ENCODE results near the gene XCL2.

- TF ChIP-seq EGR1 (IDR thresholded peaks at IDR 0.05; ENCODE audit: low read depth in 2 of 2) = no peak
- TF ChIP-seq, protein P1, sequence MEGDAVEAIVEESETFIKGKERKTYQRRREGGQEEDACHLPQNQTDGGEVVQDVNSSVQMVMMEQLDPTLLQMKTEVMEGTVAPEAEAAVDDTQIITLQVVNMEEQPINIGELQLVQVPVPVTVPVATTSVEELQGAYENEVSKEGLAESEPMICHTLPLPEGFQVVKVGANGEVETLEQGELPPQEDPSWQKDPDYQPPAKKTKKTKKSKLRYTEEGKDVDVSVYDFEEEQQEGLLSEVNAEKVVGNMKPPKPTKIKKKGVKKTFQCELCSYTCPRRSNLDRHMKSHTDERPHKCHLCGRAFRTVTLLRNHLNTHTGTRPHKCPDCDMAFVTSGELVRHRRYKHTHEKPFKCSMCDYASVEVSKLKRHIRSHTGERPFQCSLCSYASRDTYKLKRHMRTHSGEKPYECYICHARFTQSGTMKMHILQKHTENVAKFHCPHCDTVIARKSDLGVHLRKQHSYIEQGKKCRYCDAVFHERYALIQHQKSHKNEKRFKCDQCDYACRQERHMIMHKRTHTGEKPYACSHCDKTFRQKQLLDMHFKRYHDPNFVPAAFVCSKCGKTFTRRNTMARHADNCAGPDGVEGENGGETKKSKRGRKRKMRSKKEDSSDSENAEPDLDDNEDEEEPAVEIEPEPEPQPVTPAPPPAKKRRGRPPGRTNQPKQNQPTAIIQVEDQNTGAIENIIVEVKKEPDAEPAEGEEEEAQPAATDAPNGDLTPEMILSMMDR (IDR thresholded peaks at IDR 0.05; ENCODE audit: low read depth, low read length, missing input control) = no peak
- TF ChIP-seq ATF3 (IDR thresholded peaks at IDR 0.05) = no peak
These were observed 33.7 kb downstream of the XCL2 start for GRCh38 chr1:168509875-168510791.
